ENCODE measurements around the gene UNC79. TPM values are rescaled to one million over a fixed set of nuclear protein-coding genes. Genes with fewer than 3 reads are reported as not detected.

The UNC79 gene
- total and polyA plus RNA-seq, 10 of the 15 experiments (the other 5 are each of a cell fraction or from before 2014, with no cell fraction given): 0.04 to 0.29 (median 0.14) TPM

GRCh38 chr14:93707475-93707874 is 276.7 kb downstream of the UNC79 start (continued):
- no peak for TF ChIP-seq KLF5 (IDR thresholded peaks at IDR 0.05; ENCODE audit: partially characterized antibody)

DNA sequence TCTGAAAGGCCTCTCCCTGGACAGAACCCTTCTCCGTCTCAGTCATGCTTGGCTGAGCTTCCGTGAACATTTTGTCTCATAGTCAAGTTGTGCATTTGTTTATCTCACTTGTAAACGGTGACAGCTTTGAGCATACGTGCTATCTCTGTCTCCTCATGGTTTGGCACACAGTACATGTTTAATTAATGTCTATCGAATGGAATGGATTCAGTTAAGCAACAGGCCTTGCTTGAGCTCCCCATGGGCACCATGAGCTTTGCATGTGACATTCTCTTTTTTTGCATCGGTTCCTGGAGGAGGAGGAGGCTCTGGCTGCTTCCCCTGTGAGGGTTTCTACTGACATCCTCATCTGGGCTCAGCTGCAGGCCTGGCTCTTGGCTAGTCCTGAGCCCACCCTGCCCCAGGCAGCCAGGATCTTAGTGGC is 277.6 kb downstream of the UNC79 start:
- Histone ChIP-seq H4K20me1 (ENCODE audit: control insufficient read depth, insufficient read depth) (no peaks in the 10 kb centered on the region), H3K4me1 (ENCODE audit: control insufficient read depth, insufficient read depth, low read length) (no peaks in the 10 kb centered on the region), H3K4me3 (no peak overlapping the region), H3K79me2 (ENCODE audit: control insufficient read depth, insufficient read depth, low read length) (no peaks in the 10 kb centered on the region), H3K4me2 (ENCODE audit: control insufficient read depth, insufficient read depth) (no peak overlapping the region), H3K27me3 (replicated peaks in 1 of 2; ENCODE audit: control insufficient read depth in 2 of 2, insufficient read depth in 2 of 2, low read length in 1 of 2) (no peaks in the 10 kb centered on the region; a peak in 3 of 4 replicates), H3K9me3 (replicated peaks; ENCODE audit: control insufficient read depth, insufficient read depth, low read length) (no peaks in the 10 kb centered on the region), H3K36me3 (ENCODE audit: control insufficient read depth in 2 of 2, insufficient read depth in 2 of 2, low read length in 1 of 2) (no peaks in the 10 kb centered on the region), H3K9ac (ENCODE audit: control insufficient read depth, insufficient read depth, low read length) (no peak overlapping the region), H3K27ac (ENCODE audit: control insufficient read depth, insufficient read depth) (no peak overlapping the region), H2AFZ (ENCODE audit: control insufficient read depth, low read depth, low read length) (no peak overlapping the region)
- ChIA-PET POLR2A (no interaction called here), RAD21 (ENCODE audit: unreplicated experiment) (no interaction called here), SMC1A (ENCODE audit: uncharacterized antibody, unreplicated experiment) (interaction anchor here (1.3 kb wide), 1 partner anchor 54 kb away, joined by 3 read pairs; no protein-coding TSS in a partner anchor), CTCF (no interaction called here)
- ATAC-seq (no peak), DNase-seq (ENCODE audit: low read depth, low spot score) (no peak), FAIRE-seq (no peak)
- TF ChIP-seq RAD51 (IDR thresholded peaks at IDR 0.05): no peak
- no peak for TF ChIP-seq HDGF (IDR thresholded peaks at IDR 0.05)
- TF ChIP-seq RBBP5 (conservative IDR thresholded peaks at IDR 0.05): no peak
- TF ChIP-seq, protein P1, sequence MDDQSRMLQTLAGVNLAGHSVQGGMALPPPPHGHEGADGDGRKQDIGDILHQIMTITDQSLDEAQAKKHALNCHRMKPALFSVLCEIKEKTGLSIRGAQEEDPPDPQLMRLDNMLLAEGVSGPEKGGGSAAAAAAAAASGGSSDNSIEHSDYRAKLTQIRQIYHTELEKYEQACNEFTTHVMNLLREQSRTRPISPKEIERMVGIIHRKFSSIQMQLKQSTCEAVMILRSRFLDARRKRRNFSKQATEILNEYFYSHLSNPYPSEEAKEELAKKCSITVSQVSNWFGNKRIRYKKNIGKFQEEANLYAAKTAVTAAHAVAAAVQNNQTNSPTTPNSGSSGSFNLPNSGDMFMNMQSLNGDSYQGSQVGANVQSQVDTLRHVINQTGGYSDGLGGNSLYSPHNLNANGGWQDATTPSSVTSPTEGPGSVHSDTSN (IDR thresholded peaks at IDR 0.05; ENCODE audit: insufficient replicate concordance, low read depth, low read length): no peak
- TF ChIP-seq PAX5 (IDR thresholded peaks at IDR 0.05; ENCODE audit: borderline replicate concordance, low read depth, low read length): peak; percentile 78
- no TSS peak for BruUV-seq (replicated peaks)
- in situ Hi-C loops (cut with MboI) (no loop called here), intact Hi-C loops (cut with micrococcal nuclease; ENCODE audit: unreplicated experiment) (no loop called here)
- WGBS (ENCODE audit: insufficient coverage, insufficient replicate concordance, low lambda C conversion rate, missing lambda C conversion rate): 22% methylated on average over 6 of the region's 6 CpGs
